Measurements from ENCODE around the gene MACROD1. TPM values are rescaled to one million over a fixed set of nuclear protein-coding genes. Genes with fewer than 3 reads are reported as not detected.
"Not testable (repeated sequence)": the region's sequence is repeated elsewhere in the genome, so short reads cannot be mapped to it uniquely, and the experiment has no call there.

The MACROD1 gene
- total RNA-seq, 1 donor from 2014 or later = 20.2 TPM

GRCh38 chr11:64058494-64058893, 107.4 kb downstream of the MACROD1 start:
- no peak overlapping the region for H3K27ac Mint-ChIP-seq
- H3K4me3 Mint-ChIP-seq = no peak overlapping the region
- H3K36me3 Mint-ChIP-seq (ENCODE audit: low read depth) = peaks cover 2% of the 10 kb centered on the region
- H3K27me3 Mint-ChIP-seq (ENCODE audit: insufficient read depth) = peaks cover 13% of the 10 kb centered on the region
- no peak for DNase-seq (ENCODE audit: low spot score)
- intact Hi-C loops (cut with micrococcal nuclease) = no loop called here
- no peaks in the 10 kb centered on the region for H3K9me3 Mint-ChIP-seq
- H3K4me1 Mint-ChIP-seq (ENCODE audit: low read depth) = peaks cover 5% of the 10 kb centered on the region

GRCh38 chr11:64057890-64058289, 108.0 kb downstream of the MACROD1 start:
- H3K36me3 Mint-ChIP-seq (ENCODE audit: low read depth) = peaks cover 2% of the 10 kb centered on the region
- H3K9me3 Mint-ChIP-seq = no peaks in the 10 kb centered on the region
- peaks cover 13% of the 10 kb centered on the region for H3K27me3 Mint-ChIP-seq (ENCODE audit: insufficient read depth)
- intact Hi-C loops (cut with micrococcal nuclease) = no loop called here
- H3K27ac Mint-ChIP-seq = no peak overlapping the region
- no peak for DNase-seq (ENCODE audit: low spot score)
- H3K4me3 Mint-ChIP-seq = no peak overlapping the region
- H3K4me1 Mint-ChIP-seq (ENCODE audit: low read depth) = peaks cover 5% of the 10 kb centered on the region

- no peak overlapping the region for H3K4me3 Mint-ChIP-seq
- peaks cover 10% of the 10 kb centered on the region for H3K27me3 Mint-ChIP-seq (ENCODE audit: insufficient read depth)
- H3K27ac Mint-ChIP-seq = no peak overlapping the region
- H3K4me1 Mint-ChIP-seq (ENCODE audit: low read depth) = peaks cover 5% of the 10 kb centered on the region
- no peak for DNase-seq (ENCODE audit: low spot score)
- H3K9me3 Mint-ChIP-seq = no peaks in the 10 kb centered on the region
- peaks cover 2% of the 10 kb centered on the region for H3K36me3 Mint-ChIP-seq (ENCODE audit: low read depth)
- intact Hi-C loops (cut with micrococcal nuclease) = no loop called here
These were observed 109.1 kb downstream of the MACROD1 start for GRCh38 chr11:64056861-64057260.

GRCh38 chr11:64056213-64056785, 109.6 kb downstream of the MACROD1 start:
- no peak overlapping the region for H3K27ac Mint-ChIP-seq
- H3K4me3 Mint-ChIP-seq = no peak overlapping the region
- intact Hi-C loops (cut with micrococcal nuclease) = no loop called here
- no peak for DNase-seq (ENCODE audit: low spot score)
- H3K4me1 Mint-ChIP-seq (ENCODE audit: low read depth) = peaks cover 5% of the 10 kb centered on the region
- H3K27me3 Mint-ChIP-seq (ENCODE audit: insufficient read depth) = peaks cover 9% of the 10 kb centered on the region
- H3K36me3 Mint-ChIP-seq (ENCODE audit: low read depth) = peaks cover 2% of the 10 kb centered on the region
- H3K9me3 Mint-ChIP-seq = no peaks in the 10 kb centered on the region

GRCh38 chr11:64055077-64055476, 110.8 kb downstream of the MACROD1 start:
- peaks cover 3% of the 10 kb centered on the region for H3K27me3 Mint-ChIP-seq (ENCODE audit: insufficient read depth)
- intact Hi-C loops (cut with micrococcal nuclease) = no loop called here
- H3K36me3 Mint-ChIP-seq (ENCODE audit: low read depth) = no peaks in the 10 kb centered on the region
- no peak overlapping the region for H3K4me3 Mint-ChIP-seq
- H3K9me3 Mint-ChIP-seq = no peaks in the 10 kb centered on the region
- H3K27ac Mint-ChIP-seq = no peak overlapping the region
- no peak for DNase-seq (ENCODE audit: low spot score)
- no peaks in the 10 kb centered on the region for H3K4me1 Mint-ChIP-seq (ENCODE audit: low read depth)

- Mint-ChIP-seq H3K4me1 (ENCODE audit: low read depth) (no peaks in the 10 kb centered on the region), H3K27ac (no peak overlapping the region), H3K9me3 (no peaks in the 10 kb centered on the region), H3K4me3 (no peak overlapping the region), H3K27me3 (ENCODE audit: insufficient read depth) (no peaks in the 10 kb centered on the region), H3K36me3 (ENCODE audit: low read depth) (no peaks in the 10 kb centered on the region)
- DNase-seq (ENCODE audit: low spot score) = no peak
- intact Hi-C loops (cut with micrococcal nuclease) = no loop called here
These were observed 112.2 kb downstream of the MACROD1 start for GRCh38 chr11:64053699-64054098.

GRCh38 chr11:64052938-64053622, 112.8 kb downstream of the MACROD1 start:
- no peaks in the 10 kb centered on the region for H3K9me3 Mint-ChIP-seq
- no peaks in the 10 kb centered on the region for H3K4me1 Mint-ChIP-seq (ENCODE audit: low read depth)
- H3K4me3 Mint-ChIP-seq = no peak overlapping the region
- H3K27me3 Mint-ChIP-seq (ENCODE audit: insufficient read depth) = no peaks in the 10 kb centered on the region
- no peak overlapping the region for H3K27ac Mint-ChIP-seq
- no peak for DNase-seq (ENCODE audit: low spot score)
- H3K36me3 Mint-ChIP-seq (ENCODE audit: low read depth) = no peaks in the 10 kb centered on the region
- intact Hi-C loops (cut with micrococcal nuclease) = no loop called here

- no peaks in the 10 kb centered on the region for H3K9me3 Mint-ChIP-seq
- DNase-seq (ENCODE audit: low spot score) = no peak
- intact Hi-C loops (cut with micrococcal nuclease) = no loop called here
- no peaks in the 10 kb centered on the region for H3K4me1 Mint-ChIP-seq (ENCODE audit: low read depth)
- no peak overlapping the region for H3K4me3 Mint-ChIP-seq
- no peaks in the 10 kb centered on the region for H3K27me3 Mint-ChIP-seq (ENCODE audit: insufficient read depth)
- no peaks in the 10 kb centered on the region for H3K36me3 Mint-ChIP-seq (ENCODE audit: low read depth)
- H3K27ac Mint-ChIP-seq = no peak overlapping the region
These were observed 113.5 kb downstream of the MACROD1 start for GRCh38 chr11:64052436-64052835.

GRCh38 chr11:64051297-64051696, 114.6 kb downstream of the MACROD1 start:
- Mint-ChIP-seq H3K4me1 (ENCODE audit: low read depth) (no peaks in the 10 kb centered on the region), H3K27ac (no peak overlapping the region), H3K36me3 (ENCODE audit: low read depth) (no peaks in the 10 kb centered on the region), H3K27me3 (ENCODE audit: insufficient read depth) (no peaks in the 10 kb centered on the region), H3K4me3 (no peak overlapping the region), H3K9me3 (no peaks in the 10 kb centered on the region)
- intact Hi-C loops (cut with micrococcal nuclease) = no loop called here
- no peak for DNase-seq (ENCODE audit: low spot score)

GRCh38 chr11:64049509-64049908, 116.4 kb downstream of the MACROD1 start:
- Mint-ChIP-seq H3K36me3 (ENCODE audit: low read depth) (no peaks in the 10 kb centered on the region), H3K27ac (no peak overlapping the region), H3K4me1 (ENCODE audit: low read depth) (no peaks in the 10 kb centered on the region), H3K4me3 (no peak overlapping the region), H3K9me3 (no peaks in the 10 kb centered on the region), H3K27me3 (ENCODE audit: insufficient read depth) (no peaks in the 10 kb centered on the region)
- no peak for DNase-seq (ENCODE audit: low spot score)
- intact Hi-C loops (cut with micrococcal nuclease) = no loop called here

GRCh38 chr11:64048042-64048854, 117.7 kb downstream of the MACROD1 start:
- Mint-ChIP-seq H3K27ac (no peak overlapping the region), H3K9me3 (no peaks in the 10 kb centered on the region), H3K4me1 (ENCODE audit: low read depth) (no peaks in the 10 kb centered on the region), H3K27me3 (ENCODE audit: insufficient read depth) (no peaks in the 10 kb centered on the region), H3K4me3 (no peak overlapping the region), H3K36me3 (ENCODE audit: low read depth) (no peaks in the 10 kb centered on the region)
- intact Hi-C loops (cut with micrococcal nuclease) = no loop called here
- no peak for DNase-seq (ENCODE audit: low spot score)

- DNase-seq (ENCODE audit: low spot score); H3K4me1 Mint-ChIP-seq (ENCODE audit: low read depth); intact Hi-C loops (cut with micrococcal nuclease); H3K27me3 Mint-ChIP-seq (ENCODE audit: insufficient read depth); H3K4me3 Mint-ChIP-seq; H3K27ac Mint-ChIP-seq; H3K9me3 Mint-ChIP-seq; H3K36me3 Mint-ChIP-seq (ENCODE audit: low read depth): not testable (repeated sequence)
These were observed 118.5 kb downstream of the MACROD1 start for GRCh38 chr11:64047373-64047772.

- no peak overlapping the region for H3K4me3 Mint-ChIP-seq
- no peak for DNase-seq (ENCODE audit: low spot score)
- no peak overlapping the region for H3K27ac Mint-ChIP-seq
- H3K27me3 Mint-ChIP-seq (ENCODE audit: insufficient read depth) = no peaks in the 10 kb centered on the region
- H3K4me1 Mint-ChIP-seq (ENCODE audit: low read depth) = no peaks in the 10 kb centered on the region
- no peaks in the 10 kb centered on the region for H3K36me3 Mint-ChIP-seq (ENCODE audit: low read depth)
- no peaks in the 10 kb centered on the region for H3K9me3 Mint-ChIP-seq
- intact Hi-C loops (cut with micrococcal nuclease) = no loop called here
These were observed 120.2 kb downstream of the MACROD1 start for GRCh38 chr11:64045700-64046099.

Measured in activated T-helper 1 cell treated with anti-CD3 and anti-CD28 coated beads, Interleukin-12 subunit alpha, Interleukin-12 subunit beta, Interleukin-2, Interleukin-4 antibody, amounts not matched to agents 30 ng/mL and 10 ng/mL and 1 ng/mL, durations not matched to agents 14 hours and 24 hours and 36 hours (primary cell).